HG02759 (cell line): ENCODE results near the gene TEX101.
A peak's percentile ranks its signal among the peaks of the same experiment; 100 is the strongest.

ENCODE experiments used
- ATAC-seq: cut with Tn5 transposase; IDR thresholded peaks from one replicate; pipeline ENCODE4 v1.9.1; 2021; ENCODE audit warnings: mild to moderate bottlenecking, moderate library complexity; ENCODE audit not compliant: unreplicated experiment

Gene TEX101

DNA sequence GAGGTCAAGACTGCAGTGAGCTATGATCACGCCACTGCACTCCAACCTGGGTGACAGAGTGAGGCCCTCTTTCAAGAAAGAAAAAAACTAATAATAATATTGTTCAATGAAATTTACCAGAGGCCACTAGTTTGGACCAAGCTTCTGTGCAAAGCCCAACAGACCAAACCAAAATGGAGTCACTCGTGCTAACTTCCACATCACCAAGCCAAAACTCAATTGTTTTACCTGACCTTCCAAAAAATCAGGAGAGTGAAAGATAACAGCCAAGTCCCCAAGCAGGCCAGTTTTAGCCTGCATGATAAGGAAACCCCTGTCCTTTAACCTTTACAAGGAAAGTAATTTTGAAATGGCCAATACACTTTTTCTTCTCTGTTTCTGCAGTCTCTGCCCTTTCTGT is 30.7 kb downstream of the TEX101 start:
- no peak for ATAC-seq

DNA sequence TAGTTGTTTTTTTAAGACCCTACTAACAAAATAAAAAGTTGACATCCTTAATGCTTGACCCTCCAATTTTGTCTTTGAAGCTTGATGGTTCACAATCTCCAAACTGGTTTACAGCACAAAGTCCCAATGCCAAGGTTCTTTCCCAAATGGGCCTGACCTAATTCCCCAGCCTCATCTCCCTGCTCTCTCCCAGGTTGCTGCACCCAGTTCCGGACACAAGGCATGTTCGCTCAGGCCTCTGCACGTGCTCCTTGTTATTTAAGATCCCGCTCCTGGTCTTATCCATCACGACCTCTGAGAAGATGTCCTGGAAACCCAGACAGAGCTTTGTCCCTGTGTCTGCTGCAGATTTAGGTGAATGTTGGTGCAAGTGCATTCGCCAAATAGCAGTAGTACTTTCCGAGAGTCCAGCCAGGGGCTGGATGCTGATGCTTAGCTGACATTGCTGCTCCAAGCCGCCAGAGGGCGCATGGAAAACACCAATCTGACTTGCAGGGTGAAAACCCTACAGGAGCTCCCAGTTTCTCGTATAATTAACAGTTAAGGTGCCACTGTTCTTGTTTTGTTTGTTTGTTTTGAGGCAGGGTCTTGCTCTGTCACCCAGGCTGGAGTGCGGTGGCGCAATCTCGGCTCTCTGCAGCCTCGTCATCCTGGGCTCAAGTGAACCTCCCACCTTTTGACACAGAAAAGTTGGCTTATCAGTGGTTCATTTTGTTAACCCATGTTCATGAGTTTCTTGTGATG is 32.2 kb downstream of the TEX101 start:
- ATAC-seq = no peak

DNA sequence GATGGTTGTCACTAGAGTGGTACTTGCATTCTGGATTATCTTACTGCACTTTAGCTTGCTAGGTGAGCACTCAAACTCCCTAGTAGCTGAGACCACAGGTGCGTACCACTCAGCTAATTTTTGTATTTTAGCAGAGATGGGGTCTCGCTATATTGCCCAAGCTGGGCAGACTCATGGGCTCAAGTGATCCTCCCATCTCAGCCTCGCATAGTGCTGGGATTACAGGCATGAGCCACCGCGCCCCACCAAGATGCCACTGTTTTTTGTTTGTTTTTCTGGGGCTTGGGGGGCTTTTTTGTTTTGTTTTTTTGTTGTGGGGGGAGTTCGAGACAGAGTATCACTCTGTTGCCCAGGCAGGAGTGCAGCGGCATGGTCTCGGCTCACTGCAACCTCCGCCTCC is 33.0 kb downstream of the TEX101 start:
- ATAC-seq = no peak

DNA sequence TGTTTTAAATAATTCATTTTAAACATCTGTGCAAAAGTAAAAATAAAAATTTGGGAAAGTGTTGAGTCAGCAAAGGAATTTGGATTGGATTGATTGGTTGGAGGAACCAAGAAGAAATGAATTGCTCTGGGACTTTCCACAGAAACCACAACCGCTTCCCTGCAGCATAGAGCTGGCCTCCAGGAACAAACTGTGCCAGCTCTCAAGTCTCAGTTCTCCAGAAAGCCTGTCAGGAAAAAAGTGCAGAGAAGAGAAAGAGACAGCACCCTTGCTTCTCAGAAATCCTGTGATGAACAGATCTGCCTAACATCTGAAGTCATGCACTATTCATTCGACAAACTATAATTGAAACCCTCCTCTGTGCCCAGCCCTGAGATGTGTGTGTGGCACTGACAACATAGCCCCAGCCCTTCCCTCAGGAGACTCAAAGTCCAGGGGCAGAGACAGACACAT is 35.9 kb downstream of the TEX101 start:
- no peak for ATAC-seq

DNA sequence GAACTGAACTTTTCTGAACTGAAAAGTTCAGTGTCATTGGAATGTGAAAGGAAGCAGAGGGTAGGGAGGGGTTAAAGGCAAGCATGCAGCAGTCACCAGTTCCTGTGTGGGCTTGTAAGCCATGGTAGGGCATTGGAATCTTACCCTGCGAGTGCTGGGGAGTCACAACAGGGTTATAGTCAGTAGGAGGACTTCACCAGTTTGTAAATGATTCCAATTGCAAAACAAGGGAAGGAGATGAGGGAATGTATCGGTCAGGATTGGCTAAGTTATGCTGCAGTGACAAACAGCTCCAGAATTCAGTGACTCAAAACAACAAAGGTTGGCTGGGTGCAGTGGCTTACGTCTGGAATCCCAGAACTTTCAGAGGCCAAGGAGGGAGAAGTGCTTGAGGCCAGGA is 37.9 kb downstream of the TEX101 start:
- no peak for ATAC-seq

DNA sequence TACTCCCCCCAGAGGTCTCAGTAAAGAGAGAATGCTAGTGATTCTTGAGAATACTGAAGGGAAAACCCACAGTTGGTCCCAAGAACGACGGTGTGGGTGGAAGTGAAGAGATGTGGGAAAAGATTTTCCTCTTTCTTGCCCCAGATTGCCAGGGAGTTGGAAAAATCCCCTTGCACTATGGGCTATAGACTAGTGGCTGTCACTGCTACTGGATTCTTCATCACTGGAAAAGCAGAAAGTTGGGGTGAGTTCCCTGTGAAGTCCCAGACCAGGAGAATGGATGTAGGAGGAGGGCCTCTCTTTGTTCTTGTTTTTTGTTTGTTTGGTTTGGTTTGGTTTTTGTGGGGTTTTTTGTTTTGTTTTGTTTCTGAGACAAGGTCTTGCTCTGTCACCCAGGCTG is 39.3 kb downstream of the TEX101 start:
- no peak for ATAC-seq

DNA sequence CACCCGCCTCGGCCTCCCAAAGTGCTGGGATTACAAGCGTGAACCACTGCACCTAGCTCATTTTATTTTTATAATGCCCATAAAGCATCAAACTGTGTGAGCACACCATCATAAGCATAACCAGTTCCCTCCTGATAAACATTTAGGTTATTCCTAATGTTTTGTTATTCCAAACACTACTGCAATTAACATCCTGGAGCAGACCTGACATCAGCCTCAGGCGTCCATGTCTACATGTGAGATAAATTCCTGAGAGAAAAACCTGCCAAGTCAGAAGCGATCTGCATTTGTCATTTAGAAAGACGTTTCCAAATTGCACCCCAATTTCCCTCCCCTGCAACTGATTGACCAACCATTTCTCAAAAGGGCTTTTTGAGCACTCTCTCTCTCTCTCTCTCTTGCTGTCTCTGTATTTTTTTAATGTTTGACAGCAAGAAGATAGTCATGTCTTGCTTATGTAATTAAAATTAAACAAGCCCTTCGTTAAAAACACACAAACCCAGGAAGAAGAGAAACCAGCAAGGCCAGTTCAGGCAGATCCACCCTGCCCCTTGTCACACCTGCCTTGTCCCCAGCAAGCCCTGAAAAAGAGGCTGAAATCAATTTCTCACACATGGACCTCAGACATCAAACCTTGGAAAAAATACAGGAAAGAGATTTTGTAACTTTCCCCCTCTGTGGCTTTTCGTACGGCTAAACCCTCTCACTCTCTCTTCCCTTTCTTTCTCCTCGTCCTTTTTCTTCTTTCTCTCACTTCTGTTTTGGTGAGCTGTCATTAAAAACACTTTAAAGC is 40.8 kb downstream of the TEX101 start:
- no peak for ATAC-seq

DNA sequence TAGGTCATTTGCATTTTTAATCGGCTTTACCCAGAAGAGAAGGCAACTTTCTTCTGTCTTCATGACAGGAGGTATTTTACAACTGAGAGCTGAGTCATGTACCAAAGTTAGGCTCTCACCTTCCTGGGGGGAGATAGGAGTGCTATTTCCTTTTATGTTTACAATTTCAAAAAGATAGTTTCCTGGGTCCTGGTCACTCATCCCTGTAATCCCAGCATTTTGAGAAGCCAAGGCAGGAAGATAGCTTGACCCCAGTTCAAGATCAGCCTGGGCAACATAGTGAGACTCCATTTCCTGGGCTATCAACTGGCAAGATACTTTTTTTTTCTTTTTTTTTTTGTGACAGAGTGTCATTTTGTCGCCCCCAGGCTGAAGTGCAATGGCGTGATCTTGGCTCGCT is 43.1 kb downstream of the TEX101 start:
- no peak for ATAC-seq

DNA sequence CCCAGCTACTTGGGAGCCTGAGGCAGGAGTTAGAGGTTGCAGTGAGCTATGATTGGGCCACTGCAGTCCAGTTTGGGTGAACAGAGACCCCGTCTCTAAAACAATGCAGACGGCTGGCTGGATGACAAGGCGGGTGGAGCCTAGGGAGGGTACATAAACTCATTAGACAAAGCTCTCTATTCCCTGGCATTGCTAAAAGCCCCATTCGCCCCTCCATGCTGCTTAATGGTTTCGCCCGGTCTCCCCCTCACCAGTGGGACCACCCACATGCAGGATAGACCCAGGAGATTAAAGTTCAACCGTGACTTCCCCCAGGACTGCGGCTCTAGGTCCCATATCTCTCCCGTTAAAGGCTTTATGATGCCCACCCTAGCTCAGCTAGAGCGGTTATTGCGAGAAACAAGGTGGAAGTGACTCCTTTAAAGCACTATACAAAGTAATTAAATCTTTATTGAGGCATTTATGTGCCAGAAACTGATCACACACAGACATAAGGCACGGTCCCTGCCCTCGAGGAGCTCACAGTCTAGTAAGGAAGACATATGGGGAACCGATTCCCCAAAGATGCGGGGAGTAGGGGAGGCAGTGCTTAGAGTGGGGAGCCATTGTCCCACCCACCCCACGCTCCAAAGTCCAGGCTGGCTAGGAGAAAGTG is 45.8 kb downstream of the TEX101 start:
- ATAC-seq = no peak

DNA sequence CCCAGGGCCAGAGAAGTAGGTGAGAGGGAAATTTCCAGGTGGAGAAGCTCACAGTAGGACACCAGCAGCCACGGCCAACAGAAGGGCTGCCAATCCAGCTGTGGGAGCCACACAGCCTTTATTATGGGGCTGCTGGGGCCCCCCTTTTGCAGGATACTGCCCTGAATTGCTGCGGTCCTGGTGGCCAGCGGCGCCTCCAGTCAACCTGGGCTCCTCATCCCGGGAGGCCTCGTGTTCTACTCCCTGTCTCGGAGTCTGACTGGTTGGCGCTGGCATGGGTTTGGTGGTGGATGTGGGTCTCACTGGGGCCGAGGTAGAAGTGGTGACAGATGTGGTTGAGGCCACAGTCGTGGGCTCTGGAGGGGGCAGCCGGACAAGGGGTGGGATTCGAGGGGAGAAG is 46.6 kb downstream of the TEX101 start:
- no peak for ATAC-seq

DNA sequence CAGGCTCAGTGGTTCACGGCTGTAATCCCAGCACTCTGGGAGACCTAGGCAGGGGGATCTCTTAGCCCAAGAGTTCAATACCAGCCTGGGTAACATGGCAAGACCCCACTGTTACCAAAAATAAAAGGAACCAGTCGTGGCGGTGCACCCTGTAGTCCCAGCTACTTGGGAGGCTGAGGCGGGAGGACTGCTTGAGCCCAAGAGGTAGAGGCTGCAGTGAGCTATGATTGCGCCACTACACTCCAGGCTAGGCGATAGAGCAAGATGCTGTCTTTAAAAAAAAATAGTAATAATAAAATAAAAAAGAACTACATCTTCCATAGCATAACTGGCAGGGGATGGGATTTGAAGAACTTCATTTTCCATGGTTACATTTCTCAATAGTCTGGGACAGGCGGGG is 47.7 kb downstream of the TEX101 start:
- ATAC-seq = no peak

DNA sequence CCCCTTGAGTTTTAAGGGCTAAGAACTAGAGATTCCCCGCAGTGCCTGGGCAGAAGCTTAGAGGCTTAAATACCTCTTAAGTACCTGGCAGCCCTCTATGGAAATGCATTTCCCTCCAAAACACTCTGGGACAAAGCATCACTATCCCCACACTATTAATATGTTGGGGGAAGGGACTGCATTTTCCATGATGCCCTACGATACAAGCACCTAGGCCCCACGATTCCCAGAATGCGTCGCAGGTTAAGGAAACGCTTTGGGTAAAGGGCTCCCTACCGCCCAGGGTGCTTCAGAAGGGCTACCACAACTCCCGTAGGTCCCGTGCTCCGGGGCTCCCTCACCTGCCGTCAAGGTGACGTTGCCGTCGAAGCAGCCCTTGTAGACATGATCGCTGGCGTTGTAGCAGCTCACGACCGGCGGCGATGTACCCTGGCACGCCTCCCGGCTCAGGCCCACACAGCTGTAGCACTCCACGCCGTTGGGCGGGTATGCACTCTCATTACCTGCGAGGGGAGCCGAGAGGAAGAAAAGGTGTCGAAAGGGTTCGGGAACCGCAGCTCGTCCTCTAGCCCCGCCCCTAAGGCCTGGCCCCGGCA is 48.2 kb downstream of the TEX101 start:
- ATAC-seq = no peak

DNA sequence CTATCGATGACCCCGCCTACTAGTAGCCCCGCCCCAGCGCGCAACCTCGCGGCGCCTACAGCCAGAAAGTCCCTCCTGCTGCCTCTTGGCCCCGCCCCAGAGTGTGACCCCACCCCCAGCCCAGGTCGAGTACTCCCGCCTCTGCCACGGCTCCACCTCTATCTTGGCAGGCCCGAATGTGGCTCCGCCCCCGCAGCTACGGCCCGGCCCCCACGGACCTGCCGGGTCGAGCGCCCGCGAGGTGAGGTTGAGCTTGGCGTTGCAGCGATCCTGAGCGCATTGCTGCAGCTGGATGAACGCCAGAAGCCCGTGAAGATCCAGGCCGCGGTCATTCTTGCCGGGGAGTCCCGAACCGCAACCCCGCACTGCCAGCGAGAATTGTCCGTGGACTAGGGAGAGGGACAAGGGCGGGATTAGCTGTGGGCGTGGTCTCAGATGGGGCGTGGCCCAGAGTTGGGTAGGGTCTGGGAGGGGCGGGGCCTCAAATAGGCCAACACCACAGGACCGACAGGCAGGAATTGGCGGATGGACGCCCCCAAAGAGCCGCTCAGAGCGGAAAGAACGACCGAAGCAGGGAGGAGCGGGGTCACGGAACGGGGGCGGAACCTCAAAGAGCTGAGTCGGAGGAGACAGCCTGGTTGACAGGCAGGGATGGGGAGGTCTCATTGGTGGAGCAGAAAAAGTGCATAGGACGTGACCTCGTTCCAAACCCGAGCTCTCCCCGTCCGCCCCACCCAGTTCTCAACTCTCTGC is 48.9 kb downstream of the TEX101 start:
- peak; percentile 88 for ATAC-seq

DNA sequence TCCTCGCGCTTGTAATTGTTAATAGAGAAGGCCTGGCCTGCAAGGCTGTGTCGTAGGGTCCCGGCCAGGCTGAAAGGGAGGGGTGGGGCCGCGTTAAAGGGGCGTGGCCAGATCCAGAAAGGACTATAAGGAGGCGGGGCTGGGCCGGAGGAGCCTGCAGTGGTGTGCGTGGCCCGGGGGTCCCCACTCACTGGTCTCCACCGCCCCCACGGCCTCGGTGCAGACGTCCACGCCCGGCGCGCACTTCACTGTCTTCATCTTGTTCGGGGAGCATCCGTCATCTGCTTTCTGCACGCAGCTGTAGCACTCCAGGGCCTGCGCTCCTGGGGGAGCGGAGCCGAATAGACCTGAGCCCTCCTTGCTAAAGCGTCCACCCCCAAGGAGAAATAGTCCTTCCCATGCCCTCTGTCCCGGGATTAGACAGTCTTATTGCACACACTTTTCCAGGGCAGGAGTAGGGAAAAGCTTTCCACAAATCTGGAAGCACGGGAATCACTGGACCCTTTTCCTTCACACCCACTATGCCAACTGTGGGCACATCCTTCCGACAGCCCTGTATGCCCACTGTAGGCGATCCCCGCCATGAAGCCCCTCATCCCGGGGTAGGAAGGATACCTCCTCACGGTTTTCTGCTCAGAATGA is 49.6 kb downstream of the TEX101 start:
- ATAC-seq = peak; percentile 35

DNA sequence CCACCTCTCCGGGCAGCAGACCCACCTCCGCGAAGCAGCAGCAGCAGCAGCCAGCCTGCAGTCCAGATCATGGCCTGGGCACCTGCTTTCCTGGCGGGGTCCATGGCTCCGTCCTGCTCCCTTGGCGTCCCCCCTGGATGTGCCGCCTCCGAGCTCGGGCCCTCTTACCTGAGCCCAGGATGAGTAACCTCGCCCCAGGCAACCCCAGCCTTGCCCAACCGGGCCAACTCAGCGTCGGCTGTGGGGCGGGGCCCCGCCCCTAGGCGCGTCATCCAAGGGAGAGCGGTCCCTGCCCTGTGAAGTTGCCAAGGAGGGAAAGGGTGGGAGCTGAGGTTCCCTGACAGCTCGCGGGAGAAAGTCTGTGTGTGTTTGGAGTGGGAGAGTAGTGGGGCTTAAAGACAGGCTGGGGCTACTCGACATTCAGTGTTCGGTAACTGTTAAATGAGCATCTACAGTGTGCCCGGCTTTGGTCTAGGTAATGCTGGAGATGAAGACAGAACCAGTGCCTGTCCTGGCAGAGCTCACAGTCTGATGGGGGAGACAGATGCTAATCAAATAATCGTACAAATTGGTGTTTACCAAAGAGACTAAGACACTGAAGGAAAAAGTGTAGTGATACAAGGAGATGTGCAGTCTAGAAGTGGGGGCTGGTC is 50.9 kb downstream of the TEX101 start, which contains the start of gene LYPD3:
Gene LYPD3, minus strand, starts transcription at position 141 of the 653 bp plus-strand sequence. Its CDS starts 37 bp downstream, at position 104.
- no peak for ATAC-seq

DNA sequence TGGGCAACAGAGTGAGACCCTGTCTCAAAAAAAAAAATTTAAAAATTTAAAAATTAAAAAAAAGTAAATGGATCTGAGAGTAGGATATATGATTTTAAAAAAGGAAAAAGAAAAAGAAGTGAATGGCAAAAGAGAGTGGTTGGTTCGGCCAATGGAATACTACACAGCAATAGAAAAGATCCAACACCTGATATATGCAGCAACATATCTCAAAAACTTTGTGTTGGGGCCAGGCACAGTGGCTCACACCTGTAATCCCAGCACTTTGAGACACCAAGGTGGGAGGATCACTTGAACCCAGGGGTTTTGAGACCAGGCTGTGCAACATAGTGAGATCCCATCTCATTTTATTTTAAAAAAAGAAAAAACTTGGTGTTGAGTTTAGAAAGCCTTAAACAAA is 52.1 kb downstream of the TEX101 start:
- ATAC-seq = no peak

DNA sequence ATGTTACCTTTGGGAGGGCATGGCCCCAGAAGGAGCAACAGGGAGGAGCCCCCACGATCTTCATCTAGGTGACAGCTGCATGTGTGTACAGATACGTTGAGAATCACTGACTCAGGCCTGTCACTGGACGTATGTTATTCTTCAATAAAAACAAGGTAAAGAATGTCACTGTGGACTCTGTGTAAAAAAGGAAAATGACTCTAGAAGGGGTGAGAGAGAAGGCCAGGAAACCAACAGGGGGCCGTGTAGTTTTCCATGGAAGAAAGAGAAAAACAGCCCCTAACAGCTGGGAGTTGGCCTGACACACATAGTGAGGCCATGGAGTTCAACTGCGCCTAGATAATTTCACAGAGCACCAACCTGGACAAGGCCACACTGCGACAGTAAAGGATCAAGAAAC is 52.6 kb downstream of the TEX101 start:
- no peak for ATAC-seq

DNA sequence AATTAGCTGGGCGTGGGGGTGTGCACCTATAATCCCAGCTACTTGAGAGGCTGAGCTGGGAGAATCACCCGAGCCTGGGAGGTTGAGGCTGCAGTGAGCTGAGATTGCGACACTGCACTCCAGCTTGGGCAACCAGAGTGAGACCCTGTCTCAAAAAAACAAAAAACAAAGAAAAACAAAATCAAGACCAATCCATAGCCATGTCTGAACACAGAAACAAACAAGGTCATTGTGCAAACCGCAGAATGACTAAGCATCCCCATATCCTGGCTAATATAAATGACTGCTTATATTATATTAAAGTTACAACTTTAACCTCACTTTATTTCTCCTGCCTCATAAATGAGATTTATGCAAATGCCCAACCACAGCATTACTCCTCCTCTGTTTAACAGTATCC is 53.0 kb downstream of the TEX101 start:
- no peak for ATAC-seq
